ENCODE data around the gene ANXA9.
A peak's percentile ranks its signal among the peaks of the same experiment; 100 is the strongest.

Gene ANXA9, protein sequence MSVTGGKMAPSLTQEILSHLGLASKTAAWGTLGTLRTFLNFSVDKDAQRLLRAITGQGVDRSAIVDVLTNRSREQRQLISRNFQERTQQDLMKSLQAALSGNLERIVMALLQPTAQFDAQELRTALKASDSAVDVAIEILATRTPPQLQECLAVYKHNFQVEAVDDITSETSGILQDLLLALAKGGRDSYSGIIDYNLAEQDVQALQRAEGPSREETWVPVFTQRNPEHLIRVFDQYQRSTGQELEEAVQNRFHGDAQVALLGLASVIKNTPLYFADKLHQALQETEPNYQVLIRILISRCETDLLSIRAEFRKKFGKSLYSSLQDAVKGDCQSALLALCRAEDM

GRCh38 chr1:150981805-150982712, at the start of gene ANXA9:
ANXA9 (plus strand) TSS chr1:150982292; CDS start chr1:150983106, 814 bp downstream.
- Histone ChIP-seq H3K36me3 (ENCODE audit: insufficient read depth, low read length) (no peaks in the 10 kb centered on the region), H3K27ac (no peak within 1 kb of the TSS), H3K4me3 (no peak within 1 kb of the TSS), H3K9ac (ENCODE audit: insufficient read length) (no peak within 1 kb of the TSS), H3K9me3 (ENCODE audit: low read depth, low read length) (no peaks in the 10 kb centered on the region)
- DNase-seq (ENCODE audit: low read depth, low spot score): no peak
- TF ChIP-seq EZH2 (IDR thresholded peaks at IDR 0.05) (no peak), POLR2AphosphoS5 (IDR thresholded peaks at IDR 0.05; ENCODE audit: borderline replicate concordance, low read depth, low read length) (no peak), FOXP2 (optimal IDR thresholded peaks at IDR 0.05; ENCODE audit: control extremely low read depth, extremely low read length, insufficient read depth) (no peak)

DNA sequence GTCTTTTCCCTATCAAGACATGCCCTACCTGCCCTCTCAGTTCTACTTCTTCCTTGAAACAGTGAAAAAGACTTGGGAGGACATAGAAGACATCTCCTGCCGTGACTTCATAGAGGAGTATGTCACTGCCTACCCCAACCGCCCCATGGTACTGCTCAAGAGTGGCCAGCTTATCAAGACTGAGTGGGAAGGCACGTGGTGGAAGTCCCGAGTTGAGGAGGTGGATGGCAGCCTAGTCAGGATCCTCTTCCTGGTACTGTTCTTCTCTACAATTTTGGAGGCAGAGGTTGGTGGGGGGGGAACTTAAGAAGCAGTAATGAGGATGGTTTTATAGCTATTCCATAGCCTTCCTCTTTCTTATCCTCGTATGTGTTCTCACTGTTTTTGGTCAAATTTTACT, 37.2 kb upstream of the ANXA9 start:
- peaks cover 77% of the 10 kb centered on the region for H3K36me3 ChIP-seq (ENCODE audit: insufficient read depth, low read length)
- no peaks in the 10 kb centered on the region for H3K9me3 ChIP-seq (ENCODE audit: low read depth, low read length)
- TF ChIP-seq EZH2 (IDR thresholded peaks at IDR 0.05) (no peak), FOXP2 (optimal IDR thresholded peaks at IDR 0.05; ENCODE audit: control extremely low read depth, extremely low read length, insufficient read depth) (no peak), POLR2AphosphoS5 (IDR thresholded peaks at IDR 0.05; ENCODE audit: borderline replicate concordance, low read depth, low read length) (no peak)
- H3K27ac ChIP-seq: no peak overlapping the region
- no peak for DNase-seq (ENCODE audit: low read depth, low spot score)
- H3K4me3 ChIP-seq: no peak overlapping the region
- H3K9ac ChIP-seq (ENCODE audit: insufficient read length): no peak overlapping the region

- no peak for DNase-seq (ENCODE audit: low read depth, low spot score)
- H3K36me3 ChIP-seq (ENCODE audit: insufficient read depth, low read length): peaks cover 69% of the 10 kb centered on the region
- no peak for TF ChIP-seq FOXP2 (optimal IDR thresholded peaks at IDR 0.05; ENCODE audit: control extremely low read depth, extremely low read length, insufficient read depth)
- TF ChIP-seq POLR2AphosphoS5 (IDR thresholded peaks at IDR 0.05; ENCODE audit: borderline replicate concordance, low read depth, low read length): no peak
- TF ChIP-seq EZH2 (IDR thresholded peaks at IDR 0.05): no peak
- no peak overlapping the region for H3K9ac ChIP-seq (ENCODE audit: insufficient read length)
- no peak overlapping the region; the same call in 1 of the 2 replicates for H3K27ac ChIP-seq
- no peak overlapping the region for H3K4me3 ChIP-seq
- H3K9me3 ChIP-seq (ENCODE audit: low read depth, low read length): no peaks in the 10 kb centered on the region
These were observed 27.4 kb upstream of the ANXA9 start for GRCh38 chr1:150954708-150955107.

DNA sequence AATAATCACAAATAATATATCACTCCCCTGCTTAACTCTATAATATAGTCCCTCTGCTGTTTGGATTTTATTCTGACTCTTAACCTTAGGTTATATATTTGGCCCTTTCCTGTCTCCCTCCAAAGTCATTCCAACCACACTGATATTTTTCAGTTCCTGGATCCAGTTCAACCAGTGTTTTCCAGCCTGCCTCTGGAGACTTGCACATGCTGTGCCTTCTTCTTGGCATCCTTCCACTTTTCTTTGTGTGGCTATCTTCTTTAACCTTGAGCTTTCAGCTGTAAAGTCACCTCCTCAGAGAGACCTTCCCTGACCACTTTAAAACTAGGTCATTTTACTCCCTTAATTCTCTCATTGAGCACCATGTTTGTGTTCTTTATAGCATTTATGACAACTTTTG, 26.8 kb upstream of the ANXA9 start:
- no peak overlapping the region; the same call in 1 of the 2 replicates for H3K27ac ChIP-seq
- H3K36me3 ChIP-seq (ENCODE audit: insufficient read depth, low read length): peaks cover 70% of the 10 kb centered on the region
- TF ChIP-seq POLR2AphosphoS5 (IDR thresholded peaks at IDR 0.05; ENCODE audit: borderline replicate concordance, low read depth, low read length) (no peak), EZH2 (IDR thresholded peaks at IDR 0.05) (no peak), FOXP2 (optimal IDR thresholded peaks at IDR 0.05; ENCODE audit: control extremely low read depth, extremely low read length, insufficient read depth) (no peak)

DNA sequence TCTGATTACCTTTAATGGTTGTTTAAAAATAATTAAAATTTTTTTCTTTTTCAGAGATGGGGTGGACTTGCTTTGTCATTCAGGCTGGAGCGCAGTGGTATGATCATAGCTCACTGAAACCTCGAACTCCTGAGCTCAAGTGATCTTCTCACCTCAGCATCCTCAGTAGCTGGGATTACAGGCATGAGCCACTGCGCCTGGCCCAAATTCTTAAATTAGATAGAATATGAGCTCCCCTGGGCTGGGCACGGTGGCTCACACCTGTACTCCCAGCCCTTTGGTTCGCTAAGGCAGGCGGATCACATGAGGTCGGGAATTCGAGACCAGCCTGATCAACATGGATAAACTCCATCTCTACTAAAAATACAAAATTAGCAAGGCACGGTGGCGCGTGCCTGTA, 24.4 kb upstream of the ANXA9 start:
- Histone ChIP-seq H3K36me3 (ENCODE audit: insufficient read depth, low read length) (peaks cover 73% of the 10 kb centered on the region), H3K27ac (no peak overlapping the region), H3K9me3 (ENCODE audit: low read depth, low read length) (no peaks in the 10 kb centered on the region), H3K4me3 (no peak overlapping the region), H3K9ac (ENCODE audit: insufficient read length) (no peak overlapping the region)
- TF ChIP-seq EZH2 (IDR thresholded peaks at IDR 0.05): no peak
- no peak for DNase-seq (ENCODE audit: low read depth, low spot score)

More for the DNA sequence above, 26.8 kb upstream of the ANXA9 start:
- Histone ChIP-seq H3K9ac (ENCODE audit: insufficient read length) (no peak overlapping the region), H3K9me3 (ENCODE audit: low read depth, low read length) (no peaks in the 10 kb centered on the region), H3K4me3 (no peak overlapping the region)
- no peak for DNase-seq (ENCODE audit: low read depth, low spot score)

GRCh38 chr1:150960646-150961045, 21.4 kb upstream of the ANXA9 start:
- Histone ChIP-seq H3K4me3 (no peak overlapping the region), H3K27ac (no peak overlapping the region), H3K36me3 (ENCODE audit: insufficient read depth, low read length) (peaks cover 79% of the 10 kb centered on the region), H3K9me3 (ENCODE audit: low read depth, low read length) (no peaks in the 10 kb centered on the region), H3K9ac (ENCODE audit: insufficient read length) (no peak overlapping the region)
- no peak for DNase-seq (ENCODE audit: low read depth, low spot score)
- no peak for TF ChIP-seq EZH2 (IDR thresholded peaks at IDR 0.05)
- TF ChIP-seq POLR2AphosphoS5 (IDR thresholded peaks at IDR 0.05; ENCODE audit: borderline replicate concordance, low read depth, low read length): no peak
- no peak for TF ChIP-seq FOXP2 (optimal IDR thresholded peaks at IDR 0.05; ENCODE audit: control extremely low read depth, extremely low read length, insufficient read depth)

DNA sequence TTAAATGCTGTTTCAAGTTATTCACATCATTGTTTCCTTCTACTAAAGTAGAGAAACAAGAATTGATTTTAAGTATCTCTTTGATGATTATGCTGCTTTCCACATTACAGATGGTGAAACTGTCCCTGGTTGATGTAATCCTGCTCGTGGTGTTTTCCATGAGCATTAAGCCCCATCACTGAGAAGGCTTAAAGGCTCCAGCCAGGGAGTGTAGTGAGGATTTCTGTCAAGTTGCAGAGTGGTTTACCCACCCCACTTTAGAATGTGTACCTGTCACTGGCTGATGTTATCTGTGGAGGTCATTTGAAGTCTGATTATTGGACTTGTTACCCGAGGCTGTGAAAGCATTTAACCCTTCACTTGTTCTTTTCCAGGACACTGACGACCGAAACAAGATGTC, 20.3 kb upstream of the ANXA9 start:
- Histone ChIP-seq H3K9ac (ENCODE audit: insufficient read length) (no peak overlapping the region), H3K9me3 (ENCODE audit: low read depth, low read length) (no peaks in the 10 kb centered on the region), H3K36me3 (ENCODE audit: insufficient read depth, low read length) (peaks cover 83% of the 10 kb centered on the region), H3K4me3 (no peak overlapping the region), H3K27ac (0 out of 2 replicates have a peak overlapping the region, but pooled peaks have one; percentile 36)
- DNase-seq (ENCODE audit: low read depth, low spot score): no peak
- TF ChIP-seq FOXP2 (optimal IDR thresholded peaks at IDR 0.05; ENCODE audit: control extremely low read depth, extremely low read length, insufficient read depth) (no peak), EZH2 (IDR thresholded peaks at IDR 0.05) (no peak), POLR2AphosphoS5 (IDR thresholded peaks at IDR 0.05; ENCODE audit: borderline replicate concordance, low read depth, low read length) (no peak)
